GM12873 (cell line): ENCODE measurements around the gene PSPN.

Experiments
- CTCF ChIP-seq: IDR thresholded peaks from 2 replicates; pipeline ENCODE4 v1.5.1; 2012; ENCODE audit warnings: low read depth, mild to moderate bottlenecking, moderate library complexity, low read length, control low read depth; ENCODE audit not compliant: insufficient read depth; ENCODE audit errors: missing control alignments

The PSPN gene

GRCh38 chr19:6375411-6376010 is at the start of gene PSPN:
TSS of gene PSPN (minus strand) at chr19:6375933. CDS start at chr19:6375849, 84 bp downstream.
- TF ChIP-seq CTCF = no peak

GRCh38 chr19:6424939-6425731 is 49.4 kb upstream of the PSPN start:
- no peak for TF ChIP-seq CTCF

GRCh38 chr19:6424195-6424938 is 48.6 kb upstream of the PSPN start, which contains the start of gene KHSRP:
TSS of gene KHSRP (minus strand) at chr19:6424811. CDS start at chr19:6424701, 110 bp downstream.
- TF ChIP-seq CTCF = no peak

GRCh38 chr19:6423499-6424194 is 47.9 kb upstream of the PSPN start:
- TF ChIP-seq CTCF = no peak

GRCh38 chr19:6421075-6422014 is 45.6 kb upstream of the PSPN start:
- TF ChIP-seq CTCF = no peak

- TF ChIP-seq CTCF = no peak
Measured at GRCh38 chr19:6418562-6418932, 42.8 kb upstream of the PSPN start.
